Neuron (in vitro differentiated cells): ENCODE measurements around the gene MICAL2.

Experiments used
- H2AFZ ChIP-seq: one replicate; pipeline ENCODE4 v1.6.1; 2013; ENCODE audit warnings: low read depth, mild to moderate bottlenecking, inconsistent platforms, low read length, moderate library complexity
- H3K27me3 ChIP-seq: one replicate; pipeline ENCODE4 v1.6.1; 2013; ENCODE audit warnings: low read length; ENCODE audit not compliant: insufficient read depth
- H3K36me3 ChIP-seq: one replicate; pipeline ENCODE4 v1.6.1; 2013; ENCODE audit warnings: low read length; ENCODE audit not compliant: insufficient read depth
- H3K4me1 ChIP-seq: one replicate; pipeline ENCODE4 v1.6.1; 2013; ENCODE audit warnings: low read length; ENCODE audit not compliant: insufficient read depth
- H3K4me3 ChIP-seq: 2 replicates; pipeline ENCODE4 v1.5.1; 2013; ENCODE audit warnings: mild to moderate bottlenecking, low read length, moderate library complexity
- H3K9me3 ChIP-seq: one replicate; pipeline ENCODE4 v1.6.1; 2013; ENCODE audit warnings: low read length

The MICAL2 gene

GRCh38 chr11:12165237-12165875 is 55.0 kb downstream of the MICAL2 start:
- Histone ChIP-seq H3K36me3 (no peaks in the 10 kb centered on the region), H3K4me1 (no peaks in the 10 kb centered on the region)

DNA sequence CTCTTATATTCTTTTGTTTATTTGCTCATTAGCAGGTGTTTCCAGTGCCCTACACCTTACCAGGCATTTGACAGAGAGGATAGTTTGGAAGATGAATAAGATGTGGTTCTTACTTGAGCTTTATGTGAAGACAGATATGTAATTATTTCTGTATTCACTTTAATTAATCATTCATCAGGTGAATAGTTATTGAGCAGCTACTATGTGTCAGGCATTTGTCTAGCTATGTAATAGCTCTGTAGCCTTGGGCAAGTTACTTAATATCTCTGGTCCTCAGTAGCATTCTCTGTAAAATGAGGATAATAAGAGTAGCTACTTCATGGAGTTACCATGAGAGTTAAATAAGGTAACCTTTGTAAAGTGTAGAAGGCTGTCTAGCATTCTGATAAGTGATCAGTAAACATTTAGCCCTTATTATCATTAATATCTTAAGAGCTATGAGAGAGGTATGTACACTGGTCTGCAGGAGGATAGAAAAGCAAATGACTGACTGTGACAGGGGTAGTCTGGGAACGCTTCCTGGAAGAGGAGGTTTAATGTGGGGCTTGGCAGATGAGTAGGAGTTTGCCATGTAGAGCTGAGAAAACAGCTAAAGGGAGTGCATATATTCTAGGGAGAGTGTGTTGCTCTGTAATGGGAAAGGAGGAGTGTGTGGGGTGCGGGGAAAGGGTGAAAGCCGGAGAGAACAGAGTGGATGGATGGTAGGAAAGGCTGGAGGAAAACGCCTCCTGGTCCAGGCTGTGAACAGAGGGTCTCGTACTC is 56.1 kb downstream of the MICAL2 start:
- no peaks in the 10 kb centered on the region for H3K4me1 ChIP-seq
- no peak overlapping the region for H3K4me3 ChIP-seq
- no peak overlapping the region for H2AFZ ChIP-seq
- H3K36me3 ChIP-seq = no peaks in the 10 kb centered on the region
- H3K27me3 ChIP-seq = no peaks in the 10 kb centered on the region
- H3K9me3 ChIP-seq = no peaks in the 10 kb centered on the region

More at GRCh38 chr11:12165237-12165875, 55.0 kb downstream of the MICAL2 start:
- Histone ChIP-seq H3K27me3 (no peaks in the 10 kb centered on the region), H3K9me3 (no peaks in the 10 kb centered on the region), H3K4me3 (no peak overlapping the region), H2AFZ (no peak overlapping the region)

GRCh38 chr11:12167061-12168000 is 56.9 kb downstream of the MICAL2 start:
- Histone ChIP-seq H3K4me1 (no peaks in the 10 kb centered on the region), H2AFZ (no peak overlapping the region), H3K27me3 (no peaks in the 10 kb centered on the region), H3K9me3 (no peaks in the 10 kb centered on the region), H3K36me3 (no peaks in the 10 kb centered on the region), H3K4me3 (no peak overlapping the region)

- H2AFZ ChIP-seq = no peak overlapping the region
- H3K4me1 ChIP-seq = no peaks in the 10 kb centered on the region
- no peaks in the 10 kb centered on the region for H3K9me3 ChIP-seq
- no peak overlapping the region for H3K4me3 ChIP-seq
- H3K27me3 ChIP-seq = no peaks in the 10 kb centered on the region
- no peaks in the 10 kb centered on the region for H3K36me3 ChIP-seq
These were observed 57.7 kb downstream of the MICAL2 start for GRCh38 chr11:12168114-12168513.

- no peaks in the 10 kb centered on the region for H3K36me3 ChIP-seq
- no peaks in the 10 kb centered on the region for H3K27me3 ChIP-seq
- H2AFZ ChIP-seq = no peak overlapping the region
- no peaks in the 10 kb centered on the region for H3K9me3 ChIP-seq
- H3K4me3 ChIP-seq = no peak overlapping the region
- H3K4me1 ChIP-seq = no peaks in the 10 kb centered on the region
These were observed 59.4 kb downstream of the MICAL2 start for GRCh38 chr11:12169822-12170221.

DNA sequence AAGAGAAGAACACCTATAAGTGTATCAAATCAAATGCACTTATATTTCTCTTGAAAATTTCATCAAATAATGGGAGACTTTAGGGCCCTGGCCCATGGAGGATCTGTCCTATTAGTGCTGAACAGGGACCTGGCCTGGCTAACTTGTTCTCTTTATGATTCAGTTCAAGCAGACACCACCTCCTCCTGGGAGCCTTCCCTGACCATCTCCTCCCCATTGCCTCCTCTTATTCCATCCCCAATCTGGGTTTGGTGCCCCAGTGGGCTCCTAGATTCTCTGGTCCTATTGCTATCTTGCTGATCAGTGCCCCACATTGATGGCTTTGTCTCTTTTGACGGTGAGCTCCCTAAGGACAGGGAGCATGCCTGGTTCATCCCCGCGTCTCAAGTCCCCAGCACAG is 60.1 kb downstream of the MICAL2 start:
- no peaks in the 10 kb centered on the region for H3K9me3 ChIP-seq
- no peaks in the 10 kb centered on the region for H3K36me3 ChIP-seq
- no peak overlapping the region for H3K4me3 ChIP-seq
- no peaks in the 10 kb centered on the region for H3K27me3 ChIP-seq
- H2AFZ ChIP-seq = no peak overlapping the region
- H3K4me1 ChIP-seq = no peaks in the 10 kb centered on the region

GRCh38 chr11:12170984-12171383 is 60.6 kb downstream of the MICAL2 start:
- H2AFZ ChIP-seq = no peak overlapping the region
- no peaks in the 10 kb centered on the region for H3K27me3 ChIP-seq
- no peaks in the 10 kb centered on the region for H3K9me3 ChIP-seq
- no peak overlapping the region for H3K4me3 ChIP-seq
- H3K36me3 ChIP-seq = no peaks in the 10 kb centered on the region
- no peaks in the 10 kb centered on the region for H3K4me1 ChIP-seq

DNA sequence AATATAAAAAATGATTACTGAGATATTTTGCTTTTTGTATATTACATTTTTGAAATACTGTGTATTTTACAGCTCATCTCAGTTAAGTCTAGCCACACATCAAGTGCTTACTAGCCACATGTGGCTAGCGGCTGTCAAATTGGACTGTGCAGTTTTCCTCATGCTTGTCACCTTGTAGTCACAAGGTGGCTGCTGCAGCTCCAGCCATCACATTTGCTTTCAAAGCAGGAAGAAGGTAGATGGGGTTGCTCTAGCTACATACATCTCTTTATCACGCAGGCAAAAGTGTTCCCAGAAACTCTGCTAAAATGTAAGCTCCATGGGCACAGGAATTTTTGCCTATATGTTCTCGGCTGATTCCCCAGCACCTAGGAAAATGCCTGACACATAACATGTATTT is 61.5 kb downstream of the MICAL2 start:
- no peak overlapping the region for H3K4me3 ChIP-seq
- H3K36me3 ChIP-seq = no peaks in the 10 kb centered on the region
- no peaks in the 10 kb centered on the region for H3K9me3 ChIP-seq
- no peaks in the 10 kb centered on the region for H3K4me1 ChIP-seq
- no peaks in the 10 kb centered on the region for H3K27me3 ChIP-seq
- no peak overlapping the region for H2AFZ ChIP-seq

- Histone ChIP-seq H3K27me3 (no peaks in the 10 kb centered on the region), H3K36me3 (no peaks in the 10 kb centered on the region), H3K4me1 (no peaks in the 10 kb centered on the region), H3K9me3 (no peaks in the 10 kb centered on the region), H3K4me3 (no peak overlapping the region), H2AFZ (no peak overlapping the region)
These were observed 62.2 kb downstream of the MICAL2 start for GRCh38 chr11:12172493-12173013.

DNA sequence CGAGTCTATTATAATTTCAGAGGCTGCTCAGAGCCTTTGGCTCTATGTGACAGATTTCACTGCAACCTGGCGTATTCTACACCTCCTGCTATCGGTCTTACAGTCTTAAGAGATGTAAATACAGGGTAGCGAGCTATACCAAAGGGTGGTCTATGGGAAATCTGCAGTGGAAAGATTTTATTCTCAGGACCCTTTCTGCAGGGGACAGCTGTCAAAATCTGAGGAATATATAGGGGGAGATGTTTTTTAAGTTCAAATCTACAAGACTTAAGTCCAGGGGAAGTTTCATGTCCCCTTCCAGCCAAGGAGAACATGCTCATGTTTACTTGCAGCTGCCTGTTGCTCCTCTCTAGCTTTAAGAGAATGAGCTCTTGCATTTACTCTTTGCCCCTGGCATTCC is 62.7 kb downstream of the MICAL2 start:
- no peaks in the 10 kb centered on the region for H3K36me3 ChIP-seq

GRCh38 chr11:12174128-12174476 is 63.7 kb downstream of the MICAL2 start:
- Histone ChIP-seq H3K9me3 (no peaks in the 10 kb centered on the region), H2AFZ (no peak overlapping the region), H3K4me3 (no peak overlapping the region), H3K36me3 (no peaks in the 10 kb centered on the region), H3K4me1 (no peaks in the 10 kb centered on the region), H3K27me3 (no peaks in the 10 kb centered on the region)

More for the DNA sequence above, 62.7 kb downstream of the MICAL2 start:
- Histone ChIP-seq H2AFZ (no peak overlapping the region), H3K9me3 (no peaks in the 10 kb centered on the region), H3K27me3 (no peaks in the 10 kb centered on the region), H3K4me3 (no peak overlapping the region), H3K4me1 (no peaks in the 10 kb centered on the region)

GRCh38 chr11:12174477-12175143 is 64.2 kb downstream of the MICAL2 start:
- Histone ChIP-seq H3K36me3 (no peaks in the 10 kb centered on the region), H3K4me1 (no peaks in the 10 kb centered on the region)

More at GRCh38 chr11:12174477-12175143, 64.2 kb downstream of the MICAL2 start:
- H3K27me3 ChIP-seq = no peaks in the 10 kb centered on the region
- no peak overlapping the region for H2AFZ ChIP-seq
- H3K4me3 ChIP-seq = no peak overlapping the region
- H3K9me3 ChIP-seq = no peaks in the 10 kb centered on the region
